SK-N-MC (cell line): ENCODE measurements around the gene ZNF557.
"Not testable (repeated sequence)": the region's sequence is repeated elsewhere in the genome, so short reads cannot be mapped to it uniquely, and the experiment has no call there.

ENCODE experiments used
- EZH2 ChIP-seq: fragments of 200-600 bp; sonication (generic); IDR thresholded peaks from one replicate; pipeline ENCODE4 v1.6.1; 2017; ENCODE audit warnings: antibody characterized with exemption
- FOXP2 ChIP-seq: optimal IDR thresholded peaks from 2 replicates; pipeline ENCODE3; 2011; ENCODE audit warnings: mild to moderate bottlenecking, moderate library complexity; ENCODE audit not compliant: insufficient read depth; ENCODE audit errors: extremely low read length, control extremely low read depth
- POLR2AphosphoS5 ChIP-seq: IDR thresholded peaks from 2 replicates; pipeline ENCODE4 v1.6.1; 2012; ENCODE audit warnings: mild to moderate bottlenecking, low read depth, low read length, borderline replicate concordance

DNA sequence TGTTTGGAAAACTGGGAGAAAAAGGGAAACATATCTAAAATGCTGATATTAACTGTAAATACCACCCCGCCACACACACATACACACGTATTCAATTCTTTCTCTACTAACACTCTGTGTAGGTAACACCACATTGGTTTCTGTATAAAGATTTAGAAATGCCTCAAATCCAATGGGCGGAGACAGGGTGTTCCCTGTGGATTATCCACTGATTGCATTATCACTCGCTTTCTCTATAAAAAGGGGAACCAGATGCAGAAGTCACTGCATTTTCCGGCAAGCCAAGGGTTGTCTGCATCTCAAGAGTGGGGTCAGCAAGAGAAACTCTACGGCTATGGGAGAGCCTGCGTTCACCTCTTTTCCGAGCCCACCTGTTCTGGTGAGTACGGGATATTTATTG is 39.2 kb upstream of the ZNF557 start, which contains the start of gene MBD3L5:
- not testable (repeated sequence) for TF ChIP-seq POLR2AphosphoS5, EZH2, FOXP2
